Measurements from ENCODE around the gene FBXL7. TPM values are rescaled to one million over a fixed set of nuclear protein-coding genes. Genes with fewer than 3 reads are reported as not detected.

Gene FBXL7
- total RNA-seq, 1 experiment from 2014 or later, result not detected

DNA sequence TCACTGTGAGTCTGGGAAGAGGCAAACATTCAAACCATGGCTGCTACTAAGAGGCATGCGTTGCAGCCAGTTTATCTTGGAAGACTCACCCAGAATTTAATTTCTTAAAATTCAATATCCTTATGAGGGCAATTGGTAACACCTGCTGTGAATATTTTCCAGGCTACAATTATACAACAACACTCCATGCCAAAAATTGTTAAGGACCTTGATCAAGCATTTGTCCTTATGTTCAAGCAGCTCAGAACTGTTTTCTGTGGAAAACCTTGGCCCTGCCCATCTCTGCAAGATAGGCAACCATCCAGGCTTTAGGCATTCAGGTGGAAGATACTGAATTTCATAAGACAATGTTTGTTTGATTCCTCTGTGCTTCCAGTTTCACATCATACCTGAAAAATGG, 327.8 kb downstream of the FBXL7 start:
- intact Hi-C loops (cut with micrococcal nuclease; ENCODE audit: unreplicated experiment) (no loop called here), in situ Hi-C loops (cut with HindIII; ENCODE audit: low pct_unique_long_range_greater_than_20kb, low sequenced_read_pairs) (no loop called here)
- no peak overlapping the region for H3K27ac ChIP-seq (ENCODE audit: low read length)
- CTCF ChIA-PET, result no interaction called here
- H3K27me3 ChIP-seq (ENCODE audit: control insufficient read depth, insufficient read depth, low read length), result no peaks in the 10 kb centered on the region
- no TSS peak for BruUV-seq (replicated peaks)
- no peak for ATAC-seq
- POLR2A ChIA-PET, result no interaction called here
- no peak overlapping the region for H3K4me3 ChIP-seq (ENCODE audit: low read depth in 2 of 2, low read length in 2 of 2)
- H3K4me1 ChIP-seq (ENCODE audit: control insufficient read depth, insufficient read depth, low read length), result no peaks in the 10 kb centered on the region
- no peaks in the 10 kb centered on the region for H3K36me3 ChIP-seq (ENCODE audit: control insufficient read depth, insufficient read depth, low read length)
- TF ChIP-seq, protein P1, sequence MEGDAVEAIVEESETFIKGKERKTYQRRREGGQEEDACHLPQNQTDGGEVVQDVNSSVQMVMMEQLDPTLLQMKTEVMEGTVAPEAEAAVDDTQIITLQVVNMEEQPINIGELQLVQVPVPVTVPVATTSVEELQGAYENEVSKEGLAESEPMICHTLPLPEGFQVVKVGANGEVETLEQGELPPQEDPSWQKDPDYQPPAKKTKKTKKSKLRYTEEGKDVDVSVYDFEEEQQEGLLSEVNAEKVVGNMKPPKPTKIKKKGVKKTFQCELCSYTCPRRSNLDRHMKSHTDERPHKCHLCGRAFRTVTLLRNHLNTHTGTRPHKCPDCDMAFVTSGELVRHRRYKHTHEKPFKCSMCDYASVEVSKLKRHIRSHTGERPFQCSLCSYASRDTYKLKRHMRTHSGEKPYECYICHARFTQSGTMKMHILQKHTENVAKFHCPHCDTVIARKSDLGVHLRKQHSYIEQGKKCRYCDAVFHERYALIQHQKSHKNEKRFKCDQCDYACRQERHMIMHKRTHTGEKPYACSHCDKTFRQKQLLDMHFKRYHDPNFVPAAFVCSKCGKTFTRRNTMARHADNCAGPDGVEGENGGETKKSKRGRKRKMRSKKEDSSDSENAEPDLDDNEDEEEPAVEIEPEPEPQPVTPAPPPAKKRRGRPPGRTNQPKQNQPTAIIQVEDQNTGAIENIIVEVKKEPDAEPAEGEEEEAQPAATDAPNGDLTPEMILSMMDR (IDR thresholded peaks at IDR 0.05), result no peak
- TF ChIP-seq, protein P2, sequence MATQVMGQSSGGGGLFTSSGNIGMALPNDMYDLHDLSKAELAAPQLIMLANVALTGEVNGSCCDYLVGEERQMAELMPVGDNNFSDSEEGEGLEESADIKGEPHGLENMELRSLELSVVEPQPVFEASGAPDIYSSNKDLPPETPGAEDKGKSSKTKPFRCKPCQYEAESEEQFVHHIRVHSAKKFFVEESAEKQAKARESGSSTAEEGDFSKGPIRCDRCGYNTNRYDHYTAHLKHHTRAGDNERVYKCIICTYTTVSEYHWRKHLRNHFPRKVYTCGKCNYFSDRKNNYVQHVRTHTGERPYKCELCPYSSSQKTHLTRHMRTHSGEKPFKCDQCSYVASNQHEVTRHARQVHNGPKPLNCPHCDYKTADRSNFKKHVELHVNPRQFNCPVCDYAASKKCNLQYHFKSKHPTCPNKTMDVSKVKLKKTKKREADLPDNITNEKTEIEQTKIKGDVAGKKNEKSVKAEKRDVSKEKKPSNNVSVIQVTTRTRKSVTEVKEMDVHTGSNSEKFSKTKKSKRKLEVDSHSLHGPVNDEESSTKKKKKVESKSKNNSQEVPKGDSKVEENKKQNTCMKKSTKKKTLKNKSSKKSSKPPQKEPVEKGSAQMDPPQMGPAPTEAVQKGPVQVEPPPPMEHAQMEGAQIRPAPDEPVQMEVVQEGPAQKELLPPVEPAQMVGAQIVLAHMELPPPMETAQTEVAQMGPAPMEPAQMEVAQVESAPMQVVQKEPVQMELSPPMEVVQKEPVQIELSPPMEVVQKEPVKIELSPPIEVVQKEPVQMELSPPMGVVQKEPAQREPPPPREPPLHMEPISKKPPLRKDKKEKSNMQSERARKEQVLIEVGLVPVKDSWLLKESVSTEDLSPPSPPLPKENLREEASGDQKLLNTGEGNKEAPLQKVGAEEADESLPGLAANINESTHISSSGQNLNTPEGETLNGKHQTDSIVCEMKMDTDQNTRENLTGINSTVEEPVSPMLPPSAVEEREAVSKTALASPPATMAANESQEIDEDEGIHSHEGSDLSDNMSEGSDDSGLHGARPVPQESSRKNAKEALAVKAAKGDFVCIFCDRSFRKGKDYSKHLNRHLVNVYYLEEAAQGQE (IDR thresholded peaks at IDR 0.05; ENCODE audit: insufficient read depth in 1 of 2, low read depth in 2 of 2, low read length in 1 of 2), result no peak
- TF ChIP-seq TCF7L2 (IDR thresholded peaks at IDR 0.05; ENCODE audit: low read depth, low read length), result no peak
- no peak for TF ChIP-seq SIN3A (IDR thresholded peaks at IDR 0.05; ENCODE audit: borderline replicate concordance, insufficient read depth, low read depth, low read length)
- TF ChIP-seq POLR2AphosphoS5 (IDR thresholded peaks at IDR 0.05; ENCODE audit: low read depth, low read length), result no peak
- no peak for DNase-seq (ENCODE audit: low read depth, low spot score)
- no peaks in the 10 kb centered on the region for H3K9me3 ChIP-seq (ENCODE audit: control insufficient read depth, insufficient read depth, low read depth, low read length)

DNA sequence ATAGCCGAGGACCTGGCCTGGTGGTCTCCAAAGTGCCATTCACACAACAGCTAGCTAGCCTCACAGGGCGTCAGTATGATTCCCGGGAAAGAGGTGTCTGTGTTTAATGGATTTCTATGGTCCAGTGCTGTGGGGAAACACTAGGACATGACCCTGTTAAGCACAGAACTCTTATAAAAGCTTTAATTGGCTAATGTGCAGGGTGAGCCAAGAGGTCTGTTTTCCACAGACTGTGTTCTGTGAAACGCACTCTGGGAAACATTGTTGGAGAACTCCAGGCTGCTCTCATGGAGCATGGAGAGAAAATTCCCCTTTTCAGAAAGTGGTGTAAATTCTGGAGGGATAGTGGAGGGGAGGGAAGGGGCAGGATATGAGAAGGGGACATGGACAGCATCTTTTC, 331.4 kb downstream of the FBXL7 start:
- POLR2A ChIA-PET, result no interaction called here
- intact Hi-C loops (cut with micrococcal nuclease; ENCODE audit: unreplicated experiment) (no loop called here), in situ Hi-C loops (cut with HindIII; ENCODE audit: low pct_unique_long_range_greater_than_20kb, low sequenced_read_pairs) (no loop called here)
- Histone ChIP-seq H3K4me3 (ENCODE audit: low read depth in 2 of 2, low read length in 2 of 2) (no peak overlapping the region), H3K4me1 (ENCODE audit: control insufficient read depth, insufficient read depth, low read length) (no peaks in the 10 kb centered on the region), H3K36me3 (ENCODE audit: control insufficient read depth, insufficient read depth, low read length) (no peaks in the 10 kb centered on the region), H3K9me3 (ENCODE audit: control insufficient read depth, insufficient read depth, low read depth, low read length) (no peaks in the 10 kb centered on the region), H3K27ac (ENCODE audit: low read length) (no peak overlapping the region), H3K27me3 (ENCODE audit: control insufficient read depth, insufficient read depth, low read length) (no peaks in the 10 kb centered on the region)
- DNase-seq (ENCODE audit: low read depth, low spot score) (no peak), ATAC-seq (no peak)
- CTCF ChIA-PET, result no interaction called here
- BruUV-seq (replicated peaks), result no TSS peak
- no peak for TF ChIP-seq SIN3A (IDR thresholded peaks at IDR 0.05; ENCODE audit: borderline replicate concordance, insufficient read depth, low read depth, low read length)
- TF ChIP-seq, protein P2 (IDR thresholded peaks at IDR 0.05; ENCODE audit: insufficient read depth in 1 of 2, low read depth in 2 of 2, low read length in 1 of 2), result no peak

Measured in Panc1 (cell line).